Inferior parietal cortex (tissue), 1 donor: ENCODE measurements around the gene SETD6.
"Not testable (repeated sequence)": the region's sequence is repeated elsewhere in the genome, so short reads cannot be mapped to it uniquely, and the experiment has no call there.

Source experiments
- DNase-seq: peaks from one replicate; pipeline ENCODE4 v3.0.0-alpha.2; 2016; ENCODE audit errors: extremely low spot score

SETD6 gene

DNA sequence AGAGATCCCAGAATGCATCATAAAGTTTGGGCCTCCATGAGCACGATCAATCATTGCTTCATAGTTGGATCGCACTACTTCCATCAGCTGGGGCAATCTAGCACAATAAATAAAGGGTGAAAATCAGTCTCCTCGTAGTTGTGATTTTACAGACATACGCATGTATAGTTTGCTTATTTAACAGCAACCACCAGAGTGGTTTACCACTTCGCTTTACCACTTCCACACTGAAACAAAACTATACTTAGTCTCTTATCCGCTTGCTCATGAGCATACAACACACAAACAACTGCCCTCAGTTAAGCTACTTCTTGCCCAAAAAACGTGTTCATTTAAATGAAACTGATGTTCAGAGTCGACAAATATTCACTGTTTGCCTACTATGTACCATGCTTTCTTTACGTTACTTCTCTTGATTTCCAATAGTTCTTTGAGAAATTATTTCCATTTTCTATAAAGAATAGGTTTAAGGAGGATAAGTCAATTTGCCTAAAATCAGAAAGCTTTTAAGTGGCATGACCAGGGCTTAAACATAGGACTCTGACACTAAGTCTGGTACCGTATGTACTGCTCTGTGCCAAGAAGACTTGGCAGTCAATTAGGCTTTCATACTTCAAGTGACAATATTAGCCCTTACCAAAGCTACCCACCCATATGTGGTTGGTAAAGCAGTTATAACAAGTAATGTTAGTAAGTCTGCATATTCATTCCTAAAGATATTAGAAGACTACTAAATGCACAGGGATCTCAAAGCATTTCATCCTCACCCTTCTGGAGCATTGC lies 22.0 kb downstream of the SETD6 start:
- no peak for DNase-seq

DNA sequence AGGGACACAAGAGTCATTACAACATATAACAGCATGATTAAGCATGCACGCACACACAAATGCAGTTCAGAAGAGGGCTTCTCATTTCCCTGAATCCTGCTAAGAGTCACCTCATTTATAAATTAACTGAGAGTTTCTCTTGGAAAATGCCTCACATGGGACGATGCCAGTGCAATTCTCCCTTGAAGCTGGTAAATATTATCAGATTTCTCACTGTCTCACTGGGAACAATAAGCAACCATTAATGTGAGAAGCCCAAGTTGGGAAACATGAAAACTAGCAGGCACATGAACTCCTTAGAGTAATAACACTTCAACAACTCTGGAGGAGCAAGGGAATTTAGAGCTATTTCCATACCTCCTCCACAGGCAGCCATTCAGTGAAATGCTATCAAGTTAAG lies 26.4 kb downstream of the SETD6 start:
- DNase-seq: no peak

GRCh38 chr16:58542291-58542690 lies 27.0 kb downstream of the SETD6 start:
- DNase-seq: no peak

- DNase-seq: no peak
Observed at GRCh38 chr16:58543685-58544084, 28.4 kb downstream of the SETD6 start.

GRCh38 chr16:58548378-58548777 lies 33.1 kb downstream of the SETD6 start:
- no peak for DNase-seq

DNA sequence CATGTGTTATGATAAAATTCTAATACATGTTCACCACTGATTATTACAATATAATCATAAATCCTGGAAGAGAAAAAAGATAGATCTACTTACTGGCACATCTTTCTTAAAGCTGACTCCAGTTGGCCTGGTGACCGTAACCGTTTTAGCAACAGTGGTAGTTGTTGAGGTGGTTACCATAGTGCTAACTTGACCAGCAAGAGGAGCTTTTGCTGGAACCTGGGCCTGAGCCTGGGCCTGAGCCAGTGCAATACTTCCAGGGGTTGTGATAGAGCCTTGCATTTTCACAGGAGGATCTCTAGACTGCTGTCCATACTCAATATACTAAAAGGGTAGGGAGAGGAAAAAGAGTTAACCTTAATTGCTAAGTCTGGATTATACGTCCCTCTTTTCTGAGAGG lies 36.2 kb downstream of the SETD6 start:
- no peak for DNase-seq

DNA sequence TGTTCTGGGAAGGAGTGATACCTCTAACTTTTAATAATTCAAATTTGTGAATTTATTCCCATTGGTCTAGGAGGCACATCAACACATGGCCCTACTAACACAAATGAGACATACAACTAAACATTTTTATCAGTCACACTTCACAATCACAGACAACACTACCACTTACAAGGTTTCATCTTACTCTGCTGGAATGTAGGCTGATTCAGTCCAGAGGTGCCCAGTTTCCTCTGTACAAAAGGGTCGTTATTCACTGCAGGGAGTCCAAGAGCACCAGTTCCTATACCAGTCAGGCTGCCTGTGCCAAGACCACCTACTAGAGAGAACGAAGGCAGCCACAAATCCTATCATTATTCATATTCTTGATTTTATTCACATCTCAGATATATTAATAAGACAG lies 41.4 kb downstream of the SETD6 start:
- no peak for DNase-seq

- no peak for DNase-seq
Observed at GRCh38 chr16:58563235-58563634, 47.9 kb downstream of the SETD6 start.

DNA sequence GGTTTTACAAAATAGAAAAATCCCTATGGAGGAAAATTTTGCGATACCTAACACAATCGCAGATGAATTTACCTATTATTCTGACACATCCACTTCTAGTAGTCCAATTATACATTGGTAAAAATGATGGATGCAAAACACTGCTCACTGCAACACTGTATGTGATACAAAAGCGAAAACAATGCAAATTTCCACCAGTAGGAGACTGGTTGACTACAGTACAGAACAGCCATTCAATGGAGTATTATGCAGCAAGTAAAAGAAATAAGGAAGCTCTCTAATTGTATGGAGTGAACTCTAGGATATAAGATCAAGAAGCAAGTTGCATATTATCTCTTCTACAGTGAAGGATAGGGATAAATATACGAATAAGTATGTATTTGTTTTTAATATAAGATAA lies 48.5 kb downstream of the SETD6 start:
- no peak for DNase-seq

GRCh38 chr16:58565697-58566096 lies 50.4 kb downstream of the SETD6 start:
- DNase-seq: not testable (repeated sequence)
